Loucy (cell line): ENCODE measurements around the gene PHLDB1.

Source experiments
- EZH2phosphoT487 ChIP-seq: fragments of 200-600 bp; IDR thresholded peaks from 2 replicates; pipeline ENCODE4 v1.6.1; 2018; ENCODE audit warnings: antibody characterized with exemption, mild to moderate bottlenecking, moderate library complexity, borderline replicate concordance
- TF ChIP-seq, protein P1 (sequence below): fragments of 200-600 bp; sonication (generic); conservative IDR thresholded peaks from 2 replicates; pipeline ENCODE4 v1.5.1; 2014; ENCODE audit warnings: mild to moderate bottlenecking, antibody characterized with exemption, low read length

DNA sequence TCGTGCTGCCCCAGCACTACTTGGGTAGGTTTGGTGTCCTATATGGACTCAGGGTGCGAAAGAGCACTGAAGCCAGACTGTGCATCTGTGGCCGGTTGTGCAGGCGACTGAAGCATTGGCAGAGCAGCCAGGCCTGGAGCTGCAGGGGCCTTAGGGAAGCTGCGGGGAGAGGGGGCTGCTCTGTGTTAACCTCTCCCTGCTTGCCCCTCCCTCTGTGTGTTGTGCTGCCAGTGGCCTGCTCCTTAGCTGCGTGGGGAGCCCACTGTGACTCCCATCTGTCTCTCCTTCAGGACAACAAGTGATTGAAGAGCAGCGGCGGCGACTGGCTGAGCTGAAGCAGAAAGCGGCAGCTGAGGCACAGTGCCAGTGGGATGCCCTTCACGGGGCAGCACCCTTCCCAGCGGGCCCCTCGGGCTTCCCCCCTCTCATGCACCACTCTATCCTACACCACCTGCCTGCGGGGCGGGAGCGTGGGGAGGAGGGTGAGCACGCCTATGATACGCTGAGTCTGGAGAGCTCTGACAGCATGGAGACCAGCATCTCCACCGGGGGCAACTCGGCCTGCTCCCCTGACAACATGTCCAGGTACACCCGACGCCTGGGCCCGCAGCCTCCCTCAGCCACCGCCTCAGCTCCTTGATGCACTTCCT, 37.8 kb downstream of the PHLDB1 start:
- TF ChIP-seq, protein P1, sequence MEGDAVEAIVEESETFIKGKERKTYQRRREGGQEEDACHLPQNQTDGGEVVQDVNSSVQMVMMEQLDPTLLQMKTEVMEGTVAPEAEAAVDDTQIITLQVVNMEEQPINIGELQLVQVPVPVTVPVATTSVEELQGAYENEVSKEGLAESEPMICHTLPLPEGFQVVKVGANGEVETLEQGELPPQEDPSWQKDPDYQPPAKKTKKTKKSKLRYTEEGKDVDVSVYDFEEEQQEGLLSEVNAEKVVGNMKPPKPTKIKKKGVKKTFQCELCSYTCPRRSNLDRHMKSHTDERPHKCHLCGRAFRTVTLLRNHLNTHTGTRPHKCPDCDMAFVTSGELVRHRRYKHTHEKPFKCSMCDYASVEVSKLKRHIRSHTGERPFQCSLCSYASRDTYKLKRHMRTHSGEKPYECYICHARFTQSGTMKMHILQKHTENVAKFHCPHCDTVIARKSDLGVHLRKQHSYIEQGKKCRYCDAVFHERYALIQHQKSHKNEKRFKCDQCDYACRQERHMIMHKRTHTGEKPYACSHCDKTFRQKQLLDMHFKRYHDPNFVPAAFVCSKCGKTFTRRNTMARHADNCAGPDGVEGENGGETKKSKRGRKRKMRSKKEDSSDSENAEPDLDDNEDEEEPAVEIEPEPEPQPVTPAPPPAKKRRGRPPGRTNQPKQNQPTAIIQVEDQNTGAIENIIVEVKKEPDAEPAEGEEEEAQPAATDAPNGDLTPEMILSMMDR: no peak
- no peak for TF ChIP-seq EZH2phosphoT487
